Caco-2 (cell line): ENCODE results near the gene RARA. TPM values are rescaled to one million over a fixed set of nuclear protein-coding genes. Genes with fewer than 3 reads are reported as not detected.

Source experiments
- BruUV-seq: library from RNA; stranded (reverse); fragments of 400-500 nt; replicated peaks from 2 replicates; lab custom pipeline; 2021; lab: Mats Ljungman, UMichigan
- CTCF ChIA-PET: fragments of 300-600 bp; sonication (Branson Sonifier 250); formaldehyde crosslinking; loops from one replicate; lab custom pipeline; 2022; ENCODE audit warnings: antibody characterized with exemption; lab: Charles Lee
- POLR2A ChIA-PET: fragments of 300-600 bp; sonication (Branson Sonifier 250); formaldehyde crosslinking; loops from one replicate; lab custom pipeline; 2022; ENCODE audit warnings: antibody characterized with exemption; lab: Charles Lee
- DNase-seq, 2 experiments: peaks; one replicate each; pipeline versions ENCODE4 v3.0.0 to v3.0.0-alpha.2; 2020 to 2022
- H3K27me3 ChIP-seq: replicated peaks from 2 replicates; pipeline ENCODE4 v1.6.0; 2011; ENCODE audit warnings: low read length; ENCODE audit not compliant: control insufficient read depth, insufficient read depth
- H3K36me3 ChIP-seq: 2 replicates; pipeline ENCODE4 v1.5.1; 2011; ENCODE audit warnings: low read length; ENCODE audit not compliant: control insufficient read depth, insufficient read depth
- H3K4me1 ChIP-seq: fragments of 250-450 bp; sonication (Bioruptor Pico); 2 replicates; pipeline ENCODE4 v1.5.1; 2020; ENCODE audit warnings: mild to moderate bottlenecking
- H3K4me3 ChIP-seq: 2 replicates; pipeline ENCODE4 v1.5.1; 2011; ENCODE audit warnings: low read depth, mild to moderate bottlenecking, control low read depth, low read length
- H3K9me3 ChIP-seq: fragments of 250-450 bp; sonication (Bioruptor Pico); 2 replicates; pipeline ENCODE4 v1.5.1; 2020; ENCODE audit warnings: mild to moderate bottlenecking, moderate library complexity
- H3K27ac Mint-ChIP-seq: one replicate; pipeline ENCODE4 v1.8.0; 2022; ENCODE audit warnings: mixed read lengths; ENCODE audit not compliant: unreplicated experiment
- H3K27me3 Mint-ChIP-seq: one replicate; pipeline ENCODE4 v1.8.0; 2022; ENCODE audit warnings: mixed read lengths; ENCODE audit not compliant: insufficient read depth, unreplicated experiment
- H3K36me3 Mint-ChIP-seq: one replicate; pipeline ENCODE4 v1.8.0; 2022; ENCODE audit warnings: mild to moderate bottlenecking, mixed read lengths; ENCODE audit not compliant: insufficient read depth, unreplicated experiment
- H3K4me1 Mint-ChIP-seq: one replicate; pipeline ENCODE4 v1.8.0; 2022; ENCODE audit warnings: low read depth, mixed read lengths; ENCODE audit not compliant: unreplicated experiment
- H3K4me3 Mint-ChIP-seq: one replicate; pipeline ENCODE4 v1.8.0; 2022; ENCODE audit warnings: mild to moderate bottlenecking, moderate library complexity, mixed read lengths; ENCODE audit not compliant: unreplicated experiment
- H3K9me3 Mint-ChIP-seq: one replicate; pipeline ENCODE4 v1.8.0; 2022; ENCODE audit warnings: mixed read lengths; ENCODE audit not compliant: unreplicated experiment
- intact Hi-C: fragments of 100-400 bp; cut with micrococcal nuclease; formaldehyde crosslinking; loops from one replicate; pipeline ENCODE4 v1.10.0; 2022; ENCODE audit not compliant: unreplicated experiment
- total RNA-seq: library from RNA; stranded (reverse); gene quantifications from 2 replicates; pipeline ENCODE4 v1.2.3, GENCODE V29; 2022
- TF ChIP-seq, protein P1 (sequence below), 2 experiments: fragments of 200-600 bp in 1 of 2; IDR thresholded peaks; 1 replicate in 1 of 2; 2 replicates in 1 of 2; pipeline versions ENCODE4 v1.5.1 to v1.8.0; 2011 to 2022; ENCODE audit warnings: antibody characterized with exemption in 1 of 2, control low read depth in 1 of 2, inconsistent platforms in 1 of 2, low read depth in 1 of 2, low read length in 1 of 2, mild to moderate bottlenecking in 1 of 2, moderate library complexity in 1 of 2; ENCODE audit not compliant: insufficient read depth in 1 of 2, severe bottlenecking in 1 of 2, unreplicated experiment in 1 of 2

The RARA gene
- total RNA-seq, 1 experiment from 2014 or later = 27.6 TPM

- Mint-ChIP-seq H3K4me3 (no peak overlapping the region), H3K9me3 (no peaks in the 10 kb centered on the region), H3K4me1 (peaks cover 19% of the 10 kb centered on the region), H3K36me3 (peaks cover 14% of the 10 kb centered on the region), H3K27me3 (no peaks in the 10 kb centered on the region), H3K27ac (no peak overlapping the region)
- no peaks in the 10 kb centered on the region for H3K27me3 ChIP-seq
- DNase-seq = no peak
- CTCF ChIA-PET = interaction anchor here (0.6 kb wide), 1 partner anchor 163 kb away, joined by 6 read pairs; no protein-coding TSS in a partner anchor
- peaks cover 30% of the 10 kb centered on the region for H3K4me1 ChIP-seq
- POLR2A ChIA-PET = interaction anchor here (0.7 kb wide), 1 partner anchor 77 kb away, joined by 3 read pairs; no protein-coding TSS in a partner anchor
- TF ChIP-seq, protein P1, sequence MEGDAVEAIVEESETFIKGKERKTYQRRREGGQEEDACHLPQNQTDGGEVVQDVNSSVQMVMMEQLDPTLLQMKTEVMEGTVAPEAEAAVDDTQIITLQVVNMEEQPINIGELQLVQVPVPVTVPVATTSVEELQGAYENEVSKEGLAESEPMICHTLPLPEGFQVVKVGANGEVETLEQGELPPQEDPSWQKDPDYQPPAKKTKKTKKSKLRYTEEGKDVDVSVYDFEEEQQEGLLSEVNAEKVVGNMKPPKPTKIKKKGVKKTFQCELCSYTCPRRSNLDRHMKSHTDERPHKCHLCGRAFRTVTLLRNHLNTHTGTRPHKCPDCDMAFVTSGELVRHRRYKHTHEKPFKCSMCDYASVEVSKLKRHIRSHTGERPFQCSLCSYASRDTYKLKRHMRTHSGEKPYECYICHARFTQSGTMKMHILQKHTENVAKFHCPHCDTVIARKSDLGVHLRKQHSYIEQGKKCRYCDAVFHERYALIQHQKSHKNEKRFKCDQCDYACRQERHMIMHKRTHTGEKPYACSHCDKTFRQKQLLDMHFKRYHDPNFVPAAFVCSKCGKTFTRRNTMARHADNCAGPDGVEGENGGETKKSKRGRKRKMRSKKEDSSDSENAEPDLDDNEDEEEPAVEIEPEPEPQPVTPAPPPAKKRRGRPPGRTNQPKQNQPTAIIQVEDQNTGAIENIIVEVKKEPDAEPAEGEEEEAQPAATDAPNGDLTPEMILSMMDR (IDR thresholded peaks at IDR 0.05; ENCODE audit: insufficient read depth in 1 of 2, low read depth in 1 of 2, low read length in 1 of 2, severe bottlenecking in 1 of 2, unreplicated experiment in 1 of 2) = no peak
- H3K36me3 ChIP-seq = no peaks in the 10 kb centered on the region
- no TSS peak for BruUV-seq
- H3K9me3 ChIP-seq = no peaks in the 10 kb centered on the region
- intact Hi-C loops = no loop called here
- no peak overlapping the region for H3K4me3 ChIP-seq
Measured at GRCh38 chr17:40313668-40314583, 4.9 kb downstream of the RARA start.

DNA sequence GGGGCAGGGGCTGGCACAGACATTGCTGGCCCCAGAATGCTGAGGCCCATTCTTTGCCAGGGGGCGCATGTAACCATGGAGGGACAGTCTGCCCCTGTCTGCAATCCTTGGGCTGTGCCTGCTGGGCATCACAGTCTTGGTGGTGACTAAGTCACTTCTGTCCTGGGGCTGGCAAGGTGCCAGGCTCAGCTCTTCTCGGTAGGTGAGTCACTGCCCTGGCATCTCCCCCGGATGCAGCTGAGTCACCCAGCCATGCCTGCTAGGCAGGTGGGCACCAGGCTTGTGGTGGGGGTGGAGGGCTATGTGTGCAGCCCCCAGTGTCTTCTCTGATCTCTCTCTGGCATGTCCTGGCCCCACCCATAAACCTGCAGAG, 5.6 kb downstream of the RARA start:
- intact Hi-C loops = no loop called here
- ChIA-PET POLR2A (no interaction called here), CTCF (interaction anchor here (0.6 kb wide), 1 partner anchor 162 kb away, joined by 6 read pairs; no protein-coding TSS in a partner anchor)
- Histone ChIP-seq H3K9me3 (no peaks in the 10 kb centered on the region), H3K4me1 (peaks cover 23% of the 10 kb centered on the region), H3K4me3 (no peak overlapping the region), H3K36me3 (no peaks in the 10 kb centered on the region), H3K27me3 (no peaks in the 10 kb centered on the region)
- H3K27me3 Mint-ChIP-seq = no peaks in the 10 kb centered on the region
- no TSS peak for BruUV-seq
- H3K4me1 Mint-ChIP-seq = peaks cover 21% of the 10 kb centered on the region
- no peaks in the 10 kb centered on the region for H3K9me3 Mint-ChIP-seq
- no peak overlapping the region for H3K27ac Mint-ChIP-seq
- no peak overlapping the region for H3K4me3 Mint-ChIP-seq
- TF ChIP-seq, protein P1 (IDR thresholded peaks at IDR 0.05; ENCODE audit: insufficient read depth in 1 of 2, low read depth in 1 of 2, low read length in 1 of 2, severe bottlenecking in 1 of 2, unreplicated experiment in 1 of 2) = no peak
- peaks cover 14% of the 10 kb centered on the region for H3K36me3 Mint-ChIP-seq
- no peak for DNase-seq

- Mint-ChIP-seq H3K27me3 (no peaks in the 10 kb centered on the region), H3K4me1 (peaks cover 27% of the 10 kb centered on the region), H3K9me3 (no peaks in the 10 kb centered on the region), H3K27ac (no peak overlapping the region), H3K4me3 (no peak overlapping the region), H3K36me3 (peaks cover 14% of the 10 kb centered on the region)
- Histone ChIP-seq H3K36me3 (no peaks in the 10 kb centered on the region), H3K27me3 (no peaks in the 10 kb centered on the region), H3K9me3 (no peaks in the 10 kb centered on the region), H3K4me1 (peaks cover 19% of the 10 kb centered on the region), H3K4me3 (no peak overlapping the region)
- DNase-seq = no peak
- intact Hi-C loops = no loop called here
- CTCF ChIA-PET = interaction anchor here (1.0 to 2.8 kb wide), 2 partner anchors 8 to 40 kb away, joined by 4 to 27 read pairs; no protein-coding TSS in a partner anchor
- POLR2A ChIA-PET = no interaction called here
- TF ChIP-seq, protein P1 (IDR thresholded peaks at IDR 0.05; ENCODE audit: insufficient read depth in 1 of 2, low read depth in 1 of 2, low read length in 1 of 2, severe bottlenecking in 1 of 2, unreplicated experiment in 1 of 2) = no peak
- no TSS peak for BruUV-seq
Measured at GRCh38 chr17:40315206-40315605, 6.2 kb downstream of the RARA start.
